ENCODE data around the gene ACO2.
A peak's percentile ranks its signal among the peaks of the same experiment; 100 is the strongest.

ACO2 gene

DNA sequence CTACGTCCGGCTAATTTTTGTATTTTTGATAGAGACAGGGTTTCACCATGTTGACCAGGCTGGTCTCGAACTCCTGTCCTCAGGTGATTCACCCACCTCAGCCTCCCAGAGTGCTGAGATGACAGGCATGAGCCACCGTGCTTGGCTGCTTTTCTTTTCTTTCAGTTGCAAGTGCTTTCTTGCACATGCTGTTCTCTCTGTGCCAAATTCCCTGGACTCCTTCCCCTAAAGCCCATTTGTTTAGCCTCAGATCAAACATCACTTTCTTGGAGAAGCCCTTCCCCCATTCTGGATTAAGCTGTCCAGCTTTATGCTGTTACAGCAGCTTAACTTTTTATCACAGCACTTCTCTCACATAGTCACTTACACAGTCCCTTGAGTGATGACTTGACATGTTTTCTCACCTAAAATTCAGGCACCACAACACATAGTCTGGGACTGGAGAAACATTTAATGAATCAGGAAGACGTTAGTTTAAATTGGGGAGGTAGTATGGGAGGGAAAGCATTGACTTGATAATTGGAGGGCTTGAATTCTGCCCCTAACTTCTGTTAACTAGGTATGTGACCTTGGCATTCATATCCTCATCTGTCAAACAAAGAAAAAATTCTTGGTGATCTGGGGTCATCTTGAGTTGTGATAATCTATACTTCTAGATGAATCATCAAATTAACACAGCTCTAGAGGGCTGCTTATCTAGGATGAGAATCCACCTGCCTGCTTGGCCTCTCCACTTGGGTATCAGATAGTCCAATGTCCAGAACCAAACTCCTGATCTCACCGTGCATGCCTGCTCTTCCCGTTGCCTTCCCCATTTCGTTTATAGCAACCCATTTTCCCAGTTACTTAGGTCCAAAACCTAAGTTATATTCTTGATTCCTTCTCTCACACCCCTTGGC, 18.4 kb downstream of the ACO2 start:
- no peak for TF ChIP-seq ZFX (IDR thresholded peaks at IDR 0.05; ENCODE audit: borderline replicate concordance)
- TF ChIP-seq, protein P1, sequence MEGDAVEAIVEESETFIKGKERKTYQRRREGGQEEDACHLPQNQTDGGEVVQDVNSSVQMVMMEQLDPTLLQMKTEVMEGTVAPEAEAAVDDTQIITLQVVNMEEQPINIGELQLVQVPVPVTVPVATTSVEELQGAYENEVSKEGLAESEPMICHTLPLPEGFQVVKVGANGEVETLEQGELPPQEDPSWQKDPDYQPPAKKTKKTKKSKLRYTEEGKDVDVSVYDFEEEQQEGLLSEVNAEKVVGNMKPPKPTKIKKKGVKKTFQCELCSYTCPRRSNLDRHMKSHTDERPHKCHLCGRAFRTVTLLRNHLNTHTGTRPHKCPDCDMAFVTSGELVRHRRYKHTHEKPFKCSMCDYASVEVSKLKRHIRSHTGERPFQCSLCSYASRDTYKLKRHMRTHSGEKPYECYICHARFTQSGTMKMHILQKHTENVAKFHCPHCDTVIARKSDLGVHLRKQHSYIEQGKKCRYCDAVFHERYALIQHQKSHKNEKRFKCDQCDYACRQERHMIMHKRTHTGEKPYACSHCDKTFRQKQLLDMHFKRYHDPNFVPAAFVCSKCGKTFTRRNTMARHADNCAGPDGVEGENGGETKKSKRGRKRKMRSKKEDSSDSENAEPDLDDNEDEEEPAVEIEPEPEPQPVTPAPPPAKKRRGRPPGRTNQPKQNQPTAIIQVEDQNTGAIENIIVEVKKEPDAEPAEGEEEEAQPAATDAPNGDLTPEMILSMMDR (IDR thresholded peaks at IDR 0.05) = no peak
- H3K27ac ChIP-seq = peak overlapping the region; percentile 15; the same call in 1 of the 2 replicates

DNA sequence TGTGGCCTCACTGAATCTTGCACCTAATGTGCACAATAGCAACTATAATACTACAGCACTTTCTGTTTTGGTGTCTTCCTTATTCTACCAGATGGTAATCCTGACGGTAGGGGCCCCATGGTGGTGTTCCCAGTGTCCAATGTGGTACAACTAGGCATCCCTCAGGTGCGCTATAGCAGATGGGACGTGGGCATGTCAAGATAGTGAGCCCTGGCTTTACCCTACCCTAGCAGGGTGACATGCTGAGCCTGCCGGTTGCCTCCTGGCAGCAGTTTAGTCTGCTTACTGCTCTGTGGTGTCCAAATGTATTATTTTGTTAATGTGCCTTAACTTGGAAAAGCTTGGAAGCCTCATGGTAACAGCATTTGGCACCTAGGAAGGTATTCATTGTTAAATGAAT, 19.2 kb downstream of the ACO2 start:
- peak overlapping the region; percentile 15; the same call in 1 of the 2 replicates for H3K27ac ChIP-seq

GRCh38 chr22:41488596-41489385, 19.9 kb downstream of the ACO2 start:
- no peak overlapping the region for H3K27ac ChIP-seq

More for the DNA sequence above, 19.2 kb downstream of the ACO2 start:
- no peak for TF ChIP-seq ZFX (IDR thresholded peaks at IDR 0.05; ENCODE audit: borderline replicate concordance)
- TF ChIP-seq, protein P1 (IDR thresholded peaks at IDR 0.05) = no peak

GRCh38 chr22:41491374-41492100, 22.6 kb downstream of the ACO2 start:
- H3K27ac ChIP-seq = no peak overlapping the region
- no peak for TF ChIP-seq ZFX (IDR thresholded peaks at IDR 0.05; ENCODE audit: borderline replicate concordance)
- TF ChIP-seq, protein P1 (IDR thresholded peaks at IDR 0.05) = no peak

More at GRCh38 chr22:41488596-41489385, 19.9 kb downstream of the ACO2 start:
- TF ChIP-seq ZFX (IDR thresholded peaks at IDR 0.05; ENCODE audit: borderline replicate concordance) = no peak
- TF ChIP-seq, protein P1 (IDR thresholded peaks at IDR 0.05) = no peak

GRCh38 chr22:41498303-41498835, 29.5 kb downstream of the ACO2 start:
- TF ChIP-seq, protein P1 (IDR thresholded peaks at IDR 0.05) = no peak
- no peak for TF ChIP-seq ZFX (IDR thresholded peaks at IDR 0.05; ENCODE audit: borderline replicate concordance)

GRCh38 chr22:41499624-41500280, 30.8 kb downstream of the ACO2 start:
- TF ChIP-seq, protein P1 (IDR thresholded peaks at IDR 0.05) = no peak
- TF ChIP-seq ZFX (IDR thresholded peaks at IDR 0.05; ENCODE audit: borderline replicate concordance) = no peak

More at GRCh38 chr22:41498303-41498835, 29.5 kb downstream of the ACO2 start:
- H3K27ac ChIP-seq = no peak overlapping the region

More at GRCh38 chr22:41499624-41500280, 30.8 kb downstream of the ACO2 start:
- H3K27ac ChIP-seq = no peak overlapping the region
